GM19438 (cell line): ENCODE measurements around the gene KAT2A.

Experiments
- ATAC-seq: cut with Tn5 transposase; IDR thresholded peaks from one replicate; pipeline ENCODE4 v1.9.1; 2021; ENCODE audit warnings: low read depth; ENCODE audit not compliant: unreplicated experiment

KAT2A gene

GRCh38 chr17:42096360-42097111 is 24.6 kb downstream of the KAT2A start:
- no peak for ATAC-seq

DNA sequence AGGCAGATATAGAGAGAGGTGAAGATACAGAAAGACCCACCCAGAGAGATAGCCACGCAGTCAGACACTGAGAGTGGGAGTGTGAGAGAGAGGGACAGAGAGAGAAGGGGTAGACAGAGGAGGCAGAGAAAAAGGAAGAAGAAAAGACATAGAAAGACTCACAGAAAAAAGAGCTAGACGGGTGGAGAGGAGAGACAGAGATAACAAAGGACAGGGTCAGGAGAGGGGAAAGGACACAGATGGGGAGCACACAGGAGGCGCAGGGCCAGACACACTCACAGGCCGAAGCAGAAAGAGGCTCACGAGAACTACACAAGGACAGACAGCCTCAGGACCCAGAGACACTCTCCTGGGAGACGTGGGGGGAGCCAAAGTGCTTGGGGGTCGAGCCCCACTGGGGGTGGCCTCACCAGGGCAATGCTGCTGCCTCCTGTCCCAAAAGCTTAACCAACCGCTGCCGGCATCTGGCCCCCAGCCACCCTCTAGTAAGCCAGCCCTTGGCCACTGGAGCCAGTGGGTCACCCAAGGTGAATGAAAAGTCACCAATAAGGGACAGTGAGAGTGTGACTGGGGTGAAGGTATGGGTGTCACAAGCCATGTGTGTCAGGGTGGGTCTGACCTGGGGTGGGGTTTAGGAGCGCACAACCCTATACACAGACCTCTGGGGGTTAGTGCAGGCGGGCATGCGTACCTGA is 26.6 kb downstream of the KAT2A start:
- ATAC-seq = no peak

- ATAC-seq = no peak
Measured at GRCh38 chr17:42092939-42093338, 28.2 kb downstream of the KAT2A start.

GRCh38 chr17:42090964-42091790 is 30.0 kb downstream of the KAT2A start:
- no peak for ATAC-seq

DNA sequence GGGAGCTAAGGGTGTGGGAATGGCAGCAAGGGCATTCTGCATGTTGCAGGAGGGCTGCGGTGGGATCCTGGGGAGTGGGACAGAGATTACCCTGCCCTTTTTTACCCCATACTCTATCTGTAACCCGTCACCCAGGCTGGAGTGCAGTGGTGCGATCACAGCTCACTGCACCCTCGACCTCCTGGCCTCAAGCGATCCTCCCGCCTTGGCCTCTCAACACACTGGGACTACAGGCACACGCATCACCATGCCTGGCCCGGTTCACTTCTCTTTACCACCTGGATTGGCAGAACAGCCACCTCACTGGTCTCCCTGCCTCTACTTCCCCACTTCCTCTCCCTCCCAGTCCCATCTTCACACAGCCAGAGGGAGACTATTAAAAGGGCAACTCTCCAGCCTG is 32.4 kb downstream of the KAT2A start:
- ATAC-seq = no peak

- ATAC-seq = no peak
Measured at GRCh38 chr17:42087736-42088705, 33.1 kb downstream of the KAT2A start.

DNA sequence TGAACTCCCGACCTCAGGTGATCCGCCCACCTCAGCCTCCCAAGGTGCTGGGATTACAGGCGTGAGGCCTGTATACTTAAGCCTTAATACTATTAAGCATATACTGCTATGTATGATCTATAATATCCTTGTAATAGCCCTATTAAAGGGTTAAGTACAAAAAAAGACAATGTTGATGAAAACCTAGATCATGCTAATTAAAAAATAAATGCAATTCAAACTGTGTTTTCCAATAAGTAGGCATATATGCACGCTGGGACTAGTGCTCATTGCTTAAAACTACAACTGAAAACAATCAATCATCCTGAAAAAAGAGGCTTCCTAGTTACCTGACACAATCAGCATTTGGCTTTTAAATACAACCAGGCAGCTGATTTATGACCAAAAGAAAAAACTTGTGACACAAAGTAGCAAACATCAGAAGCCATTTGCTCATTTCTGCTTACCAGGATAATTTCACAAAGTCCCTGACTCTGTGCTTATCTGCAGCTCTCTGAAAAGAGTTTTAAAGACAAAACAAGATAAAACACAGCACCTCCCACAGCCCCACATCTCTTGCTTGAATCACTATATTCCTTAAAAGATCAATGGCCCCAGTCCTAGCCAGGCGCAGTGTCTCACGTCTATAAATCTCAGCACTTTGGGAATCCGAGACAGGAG is 34.0 kb downstream of the KAT2A start:
- no peak for ATAC-seq

GRCh38 chr17:42081516-42082129 is 39.5 kb downstream of the KAT2A start:
- ATAC-seq = no peak

DNA sequence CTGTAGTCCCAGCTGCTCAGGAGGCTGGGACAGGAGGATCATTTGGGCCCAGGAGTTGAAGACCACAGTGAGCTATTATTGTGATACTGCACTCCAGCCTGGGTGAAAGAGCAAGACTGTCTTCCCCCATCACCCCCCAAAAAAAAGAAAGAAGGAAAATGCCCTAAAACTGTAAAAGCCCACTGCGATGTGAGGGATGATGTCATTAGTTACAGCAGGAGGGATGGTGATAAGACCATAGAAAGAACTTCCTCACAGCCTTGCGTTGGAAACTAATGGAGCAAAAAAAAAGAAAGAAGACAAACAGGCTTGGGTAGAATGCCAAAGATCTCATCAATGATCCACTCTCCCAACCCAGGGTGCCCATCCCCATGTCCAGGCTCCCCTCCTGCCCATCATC is 41.6 kb downstream of the KAT2A start:
- no peak for ATAC-seq

- no peak for ATAC-seq
Measured at GRCh38 chr17:42078396-42079043, 42.6 kb downstream of the KAT2A start.

- ATAC-seq = no peak
Measured at GRCh38 chr17:42077755-42078154, 43.4 kb downstream of the KAT2A start.

DNA sequence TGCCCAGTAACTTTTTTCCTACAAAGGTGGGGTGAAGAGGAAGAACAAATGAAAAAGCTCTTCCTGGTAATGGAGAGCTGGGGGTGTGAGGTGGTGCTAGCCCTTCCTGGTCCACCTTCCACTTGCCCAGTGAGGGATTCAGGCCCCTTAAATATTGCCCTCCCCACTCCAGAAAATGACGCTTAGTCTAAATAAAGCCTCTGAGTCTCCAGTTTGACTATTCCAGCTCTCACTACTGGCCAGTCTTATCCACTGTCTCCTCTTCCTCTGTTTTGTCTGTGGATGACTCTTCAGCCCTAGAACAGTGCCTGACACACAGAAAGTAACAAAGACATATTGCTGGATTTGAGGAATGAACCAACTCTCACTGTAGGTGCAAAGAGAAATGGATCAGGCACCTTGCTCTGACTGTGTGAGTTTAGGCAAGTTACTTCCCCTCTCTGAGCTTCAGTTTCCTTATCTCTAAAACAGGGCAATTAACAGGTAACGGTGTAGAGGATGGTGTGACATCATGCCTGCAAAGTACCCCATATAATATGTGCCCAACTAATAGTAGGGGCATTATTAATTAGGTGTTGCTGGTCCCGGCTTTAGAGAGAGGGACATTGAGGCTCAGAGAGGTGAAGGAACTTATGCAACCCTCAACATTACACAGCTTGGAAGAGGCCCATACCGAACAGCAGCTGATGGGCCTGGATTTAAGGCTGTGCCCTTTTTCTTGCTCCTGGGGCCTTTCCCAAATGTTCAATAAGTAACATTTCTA is 44.2 kb downstream of the KAT2A start:
- no peak for ATAC-seq

GRCh38 chr17:42075789-42076188 is 45.4 kb downstream of the KAT2A start:
- ATAC-seq = no peak

GRCh38 chr17:42072323-42073187 is 48.6 kb downstream of the KAT2A start:
- no peak for ATAC-seq

DNA sequence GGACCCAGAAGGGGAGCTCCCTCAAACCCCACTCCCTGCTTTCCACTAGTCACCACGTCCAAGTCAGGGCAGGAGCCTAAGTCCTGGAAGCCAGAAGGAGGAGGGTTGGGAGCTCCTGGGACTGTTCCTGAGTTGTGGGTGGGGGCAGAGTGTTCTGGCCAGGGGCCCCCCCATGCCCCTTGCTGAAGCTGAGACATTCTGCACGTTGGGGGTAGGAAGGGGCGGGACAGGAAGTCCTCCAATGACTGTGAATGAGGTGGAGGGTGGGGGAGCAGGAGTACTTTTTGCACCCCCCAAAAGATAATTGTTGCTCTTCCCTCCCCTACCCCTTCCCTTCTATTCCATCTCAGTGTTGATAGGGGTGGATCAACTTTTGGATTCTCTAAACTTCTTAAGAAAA is 49.4 kb downstream of the KAT2A start:
- ATAC-seq = no peak

- no peak for ATAC-seq
Measured at GRCh38 chr17:42068979-42069378, 52.2 kb downstream of the KAT2A start.
